GM23338 (cell line): ENCODE results near the gene KPNA5. TPM values are rescaled to one million over a fixed set of nuclear protein-coding genes. Genes with fewer than 3 reads are reported as not detected.

ENCODE experiments used
- polyA plus RNA-seq: library from polyadenylated mRNA; unstranded; fragments of >200 nt; fragmentation: Nextera tagmentation; extraction: Ambion mirVana; gene quantifications from 2 replicates; pipeline ENCODE4 v1.2.1, GENCODE V29; 2016
- total RNA-seq: library from RNA; depleted of rRNA; stranded (reverse); fragments of >200 nt; shearing (Covaris generic); gene quantifications from 2 replicates; pipeline ENCODE4 v1.2.3, GENCODE V29; 2014; rRNA removed

KPNA5 gene
- total and polyA plus RNA-seq, 2 experiments from 2014 or later = 6.9 to 16.3 TPM

Other genes starting within 250 kb of the KPNA5 start
- gene CALHM6, start 219.8 kb upstream of the KPNA5 start, total RNA-seq = 0.27 and 1.6 TPM in 2 replicates
- gene CALHM6, start 219.8 kb upstream of the KPNA5 start, polyA plus RNA-seq = 1.2 and 2.6 TPM in 2 replicates
- gene CALHM5, start 169.6 kb upstream of the KPNA5 start, total RNA-seq = 0.10 and 0.16 TPM in 2 replicates
- gene CALHM5, start 169.6 kb upstream of the KPNA5 start, polyA plus RNA-seq = 0.02 and 0.03 TPM in 2 replicates
- not detected in 2 replicates for gene TRAPPC3L, start 135.5 kb upstream of the KPNA5 start, total RNA-seq
- not detected in 2 replicates for gene TRAPPC3L, start 135.5 kb upstream of the KPNA5 start, polyA plus RNA-seq
- gene CALHM4, start 127.5 kb upstream of the KPNA5 start, total RNA-seq = not detected in 2 replicates
- gene CALHM4, start 127.5 kb upstream of the KPNA5 start, polyA plus RNA-seq = not detected in 2 replicates
- 20.2 and 24.0 TPM in 2 replicates for gene RWDD1, start 109.7 kb upstream of the KPNA5 start, total RNA-seq
- 171 TPM in 2 replicates for gene RWDD1, start 109.7 kb upstream of the KPNA5 start, polyA plus RNA-seq
- gene RSPH4A, start 64.7 kb upstream of the KPNA5 start, total RNA-seq = 0.08 and 0.52 TPM in 2 replicates
- gene RSPH4A, start 64.7 kb upstream of the KPNA5 start, polyA plus RNA-seq = 0.54 and 1.0 TPM in 2 replicates
- gene ZUP1, start 12.4 kb upstream of the KPNA5 start, total RNA-seq = 19.1 and 23.2 TPM in 2 replicates
- 20.4 and 21.4 TPM in 2 replicates for gene ZUP1, start 12.4 kb upstream of the KPNA5 start, polyA plus RNA-seq
- 5.9 and 6.3 TPM in 2 replicates for gene FAM162B, start 84.5 kb downstream of the KPNA5 start, total RNA-seq
- gene FAM162B, start 84.5 kb downstream of the KPNA5 start, polyA plus RNA-seq = 6.3 and 9.3 TPM in 2 replicates
- 0.21 TPM in 1 of 2 replicates, not detected in the other for gene GPRC6A, start 147.9 kb downstream of the KPNA5 start, total RNA-seq
- 0.31 and 0.45 TPM in 2 replicates for gene GPRC6A, start 147.9 kb downstream of the KPNA5 start, polyA plus RNA-seq
- gene RFX6, start 196.0 kb downstream of the KPNA5 start, total RNA-seq = 0.31 and 0.35 TPM in 2 replicates
- not detected in 2 replicates for gene RFX6, start 196.0 kb downstream of the KPNA5 start, polyA plus RNA-seq